ENCODE results near the gene ANKRD33B.

DNA sequence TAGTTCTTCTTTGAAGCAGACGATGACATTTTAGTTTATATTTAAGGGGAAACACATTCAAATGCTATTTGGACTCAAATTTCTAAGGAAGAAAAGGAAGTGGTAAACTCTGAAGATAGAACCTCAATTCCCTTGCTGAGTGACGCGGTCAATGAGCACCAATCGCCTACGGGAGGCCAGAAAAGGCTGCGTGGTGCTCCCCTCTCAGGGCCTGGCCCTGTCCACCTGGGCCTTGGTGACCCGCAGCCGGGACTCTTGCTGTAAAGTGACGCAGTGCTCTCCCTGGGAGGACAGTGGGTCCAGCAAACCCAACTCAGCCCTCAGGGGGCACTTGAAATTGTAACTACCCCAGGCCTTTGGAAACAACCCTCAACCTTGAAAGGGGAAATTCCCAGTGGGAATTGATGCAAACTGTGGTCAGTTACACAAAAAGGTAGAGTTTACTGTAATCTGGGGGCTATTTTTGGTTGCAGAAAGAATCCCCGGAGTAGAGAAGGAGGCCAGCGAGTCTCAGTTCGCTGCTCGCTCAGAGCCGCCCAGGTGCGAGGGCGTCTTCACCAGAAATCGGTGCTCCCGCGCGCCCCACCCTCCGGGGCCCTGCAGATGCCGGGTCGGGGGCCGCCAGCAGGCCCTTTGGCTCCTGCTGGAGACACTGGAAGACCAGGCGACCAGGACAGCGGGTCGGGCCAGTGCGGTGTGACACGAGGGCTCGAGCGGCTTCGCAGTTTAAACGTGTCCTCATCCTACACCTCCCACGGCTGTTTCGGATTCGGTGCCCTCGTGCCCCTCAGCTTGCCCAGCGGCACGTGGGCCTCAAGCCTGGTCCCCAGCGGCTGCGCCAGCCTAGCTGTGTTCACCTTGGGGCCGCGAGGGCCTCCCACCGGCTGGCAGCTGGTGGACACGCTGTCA lies 1.4 kb upstream of the ANKRD33B start:
- TF ChIP-seq, protein P1, sequence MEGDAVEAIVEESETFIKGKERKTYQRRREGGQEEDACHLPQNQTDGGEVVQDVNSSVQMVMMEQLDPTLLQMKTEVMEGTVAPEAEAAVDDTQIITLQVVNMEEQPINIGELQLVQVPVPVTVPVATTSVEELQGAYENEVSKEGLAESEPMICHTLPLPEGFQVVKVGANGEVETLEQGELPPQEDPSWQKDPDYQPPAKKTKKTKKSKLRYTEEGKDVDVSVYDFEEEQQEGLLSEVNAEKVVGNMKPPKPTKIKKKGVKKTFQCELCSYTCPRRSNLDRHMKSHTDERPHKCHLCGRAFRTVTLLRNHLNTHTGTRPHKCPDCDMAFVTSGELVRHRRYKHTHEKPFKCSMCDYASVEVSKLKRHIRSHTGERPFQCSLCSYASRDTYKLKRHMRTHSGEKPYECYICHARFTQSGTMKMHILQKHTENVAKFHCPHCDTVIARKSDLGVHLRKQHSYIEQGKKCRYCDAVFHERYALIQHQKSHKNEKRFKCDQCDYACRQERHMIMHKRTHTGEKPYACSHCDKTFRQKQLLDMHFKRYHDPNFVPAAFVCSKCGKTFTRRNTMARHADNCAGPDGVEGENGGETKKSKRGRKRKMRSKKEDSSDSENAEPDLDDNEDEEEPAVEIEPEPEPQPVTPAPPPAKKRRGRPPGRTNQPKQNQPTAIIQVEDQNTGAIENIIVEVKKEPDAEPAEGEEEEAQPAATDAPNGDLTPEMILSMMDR (IDR thresholded peaks at IDR 0.05) = no peak
- TF ChIP-seq POLR2A (IDR thresholded peaks at IDR 0.05) = no peak
